Measurements from ENCODE around the gene CGGBP1. TPM values are rescaled to one million over a fixed set of nuclear protein-coding genes. Genes with fewer than 3 reads are reported as not detected.

CGGBP1 gene
- total RNA-seq, 4 donors from 2014 or later = 52.0 to 77.2 (median 58.7) TPM

- no peak for DNase-seq (ENCODE audit: extremely low spot score)
- intact Hi-C loops (cut with DNase I) = loop anchor here (10.0 kb wide), 1 partner anchor 244 kb away; no protein-coding TSS in a partner anchor
- no peaks in the 10 kb centered on the region for H3K4me1 ChIP-seq
- no peak overlapping the region for H3K27ac ChIP-seq (replicated peaks in 1 of 4)
- no peak overlapping the region for H3K4me3 ChIP-seq
- no peaks in the 10 kb centered on the region for H3K27me3 ChIP-seq
- no peak for TF ChIP-seq POLR2AphosphoS5 (IDR thresholded peaks at IDR 0.05)
- no peak for TF ChIP-seq CTCF (IDR thresholded peaks at IDR 0.05)
- no peak for TF ChIP-seq POLR2A (IDR thresholded peaks at IDR 0.05; ENCODE audit: low read depth)
- no peak for TF ChIP-seq EP300 (IDR thresholded peaks at IDR 0.05)
- H3K36me3 ChIP-seq = no peaks in the 10 kb centered on the region
- no peaks in the 10 kb centered on the region for H3K9me3 ChIP-seq
- 84% methylated on average over 2 of the region's 2 CpGs for WGBS
Observed at GRCh38 chr3:88009066-88009465, 49.7 kb downstream of the CGGBP1 start.

- Histone ChIP-seq H3K4me3 (no peak overlapping the region), H3K27me3 (no peaks in the 10 kb centered on the region), H3K4me1 (peaks cover 0 to 5% (median 0%) of the 10 kb centered on the region in 4 donors), H3K27ac (replicated peaks in 1 of 4) (no peak overlapping the region), H3K9me3 (no peaks in the 10 kb centered on the region), H3K36me3 (no peaks in the 10 kb centered on the region)
- intact Hi-C loops (cut with DNase I) = loop anchor here (10.0 kb wide), 1 partner anchor 240 kb away; no protein-coding TSS in a partner anchor
- no peak for TF ChIP-seq POLR2A (IDR thresholded peaks at IDR 0.05; ENCODE audit: low read depth)
- peak in 2 of 3 experiments; percentile 23 for TF ChIP-seq CTCF (IDR thresholded peaks at IDR 0.05)
- 26% methylated on average over 2 of the region's 2 CpGs for WGBS
- no peak for DNase-seq (ENCODE audit: extremely low spot score)
Observed at GRCh38 chr3:88005066-88005465, 53.7 kb downstream of the CGGBP1 start.

GRCh38 chr3:88003115-88003755 lies 55.6 kb downstream of the CGGBP1 start:
- Histone ChIP-seq H3K36me3 (no peaks in the 10 kb centered on the region), H3K27me3 (no peaks in the 10 kb centered on the region), H3K4me3 (no peak overlapping the region), H3K27ac (replicated peaks in 1 of 4) (no peak overlapping the region), H3K4me1 (peaks cover 0 to 5% (median 0%) of the 10 kb centered on the region in 4 donors), H3K9me3 (no peaks in the 10 kb centered on the region)
- TF ChIP-seq CTCF (IDR thresholded peaks at IDR 0.05) (peak; percentile 58 to 77 (median 70)), POLR2AphosphoS5 (IDR thresholded peaks at IDR 0.05) (no peak)
- intact Hi-C loops (cut with DNase I) = loop anchor here (5.0 to 10.0 kb wide), 2 partner anchors 238 to 651 kb away; no protein-coding TSS in a partner anchor
- 48% methylated on average over 6 of the region's 6 CpGs for WGBS
- no peak for DNase-seq (ENCODE audit: extremely low spot score)

- TF ChIP-seq CTCF (IDR thresholded peaks at IDR 0.05) (no peak), POLR2AphosphoS5 (IDR thresholded peaks at IDR 0.05) (no peak), POLR2A (IDR thresholded peaks at IDR 0.05; ENCODE audit: low read depth) (no peak), EP300 (IDR thresholded peaks at IDR 0.05) (no peak)
- H3K27me3 ChIP-seq = no peaks in the 10 kb centered on the region
- H3K27ac ChIP-seq (replicated peaks in 1 of 4) = no peak overlapping the region
- no peaks in the 10 kb centered on the region for H3K36me3 ChIP-seq
- no peaks in the 10 kb centered on the region for H3K9me3 ChIP-seq
- no peak overlapping the region for H3K4me3 ChIP-seq
- H3K4me1 ChIP-seq = peaks cover 0 to 5% (median 0%) of the 10 kb centered on the region in 4 donors
- WGBS = 87% methylated on average over 3 of the region's 3 CpGs
- no peak for DNase-seq (ENCODE audit: extremely low spot score)
- intact Hi-C loops (cut with DNase I) = loop anchor here (5.0 to 10.0 kb wide), 2 partner anchors 238 to 650 kb away; no protein-coding TSS in a partner anchor
Observed at GRCh38 chr3:88002448-88002847, 56.4 kb downstream of the CGGBP1 start.

Other genes with a start within 250 kb of the CGGBP1 start
- gene ZNF654, start 250 bp upstream of the CGGBP1 start, total RNA-seq = 10 to 100 TPM; 11.8 to 17.9 (median 16.0) TPM
- gene C3orf38, start 91.0 kb upstream of the CGGBP1 start, total RNA-seq = 10 to 100 TPM; 13.9 to 18.9 (median 16.4) TPM

Data from esophagus muscularis mucosa (tissue), 4 donors.